ENCODE results near the gene AXIN1. TPM values are rescaled to one million over a fixed set of nuclear protein-coding genes. Genes with fewer than 3 reads are reported as not detected.

AXIN1 gene
- total RNA-seq, 1 experiment from 2014 or later = 53.3 TPM

- H3K36me3 ChIP-seq (ENCODE audit: control insufficient read depth, insufficient read depth, low read length) = no peaks in the 10 kb centered on the region
- ATAC-seq = no peak
- peak overlapping the region; percentile 74; the same call in 1 of the 2 replicates for H3K27ac ChIP-seq (ENCODE audit: low read length)
- H3K9me3 ChIP-seq (ENCODE audit: control insufficient read depth, insufficient read depth, low read depth, low read length) = no peaks in the 10 kb centered on the region
- POLR2A ChIA-PET = interaction anchor here (0.6 kb wide), 1 partner anchor 103 kb away, joined by 6 read pairs; no protein-coding TSS in a partner anchor
- peaks cover 40% of the 10 kb centered on the region for H3K4me1 ChIP-seq (ENCODE audit: control insufficient read depth, insufficient read depth, low read length)
- no peak overlapping the region for H3K4me3 ChIP-seq (ENCODE audit: low read depth in 2 of 2, low read length in 2 of 2)
- CTCF ChIA-PET = no interaction called here
- no peaks in the 10 kb centered on the region for H3K27me3 ChIP-seq (ENCODE audit: control insufficient read depth, insufficient read depth, low read length)
- intact Hi-C loops (cut with micrococcal nuclease; ENCODE audit: unreplicated experiment) (no loop called here), in situ Hi-C loops (cut with HindIII; ENCODE audit: low pct_unique_long_range_greater_than_20kb, low sequenced_read_pairs) (no loop called here)
- TF ChIP-seq POLR2AphosphoS5 (IDR thresholded peaks at IDR 0.05; ENCODE audit: low read depth, low read length) (no peak), REST (IDR thresholded peaks at IDR 0.05; ENCODE audit: insufficient read depth in 1 of 2, low read depth in 2 of 2, low read length in 1 of 2) (no peak), CTCF (IDR thresholded peaks at IDR 0.05) (no peak), TCF7L2 (IDR thresholded peaks at IDR 0.05; ENCODE audit: low read depth, low read length) (no peak)
- no TSS peak for BruUV-seq (replicated peaks)
- no peak for DNase-seq (ENCODE audit: low read depth, low spot score)
These were observed 28.4 kb downstream of the AXIN1 start for GRCh38 chr16:324201-324450.

- no peaks in the 10 kb centered on the region for H3K27me3 ChIP-seq (ENCODE audit: control insufficient read depth, insufficient read depth, low read length)
- no peak overlapping the region for H3K27ac ChIP-seq (ENCODE audit: low read length)
- POLR2A ChIA-PET = no interaction called here
- in situ Hi-C loops (cut with HindIII; ENCODE audit: low pct_unique_long_range_greater_than_20kb, low sequenced_read_pairs) (no loop called here), intact Hi-C loops (cut with micrococcal nuclease; ENCODE audit: unreplicated experiment) (no loop called here)
- no peak for TF ChIP-seq POLR2AphosphoS5 (IDR thresholded peaks at IDR 0.05; ENCODE audit: low read depth, low read length)
- TF ChIP-seq TCF7L2 (IDR thresholded peaks at IDR 0.05; ENCODE audit: low read depth, low read length) = no peak
- TF ChIP-seq REST (IDR thresholded peaks at IDR 0.05; ENCODE audit: insufficient read depth in 1 of 2, low read depth in 2 of 2, low read length in 1 of 2) = no peak
- no peak for TF ChIP-seq SIN3A (IDR thresholded peaks at IDR 0.05; ENCODE audit: borderline replicate concordance, insufficient read depth, low read depth, low read length)
- TF ChIP-seq CTCF (IDR thresholded peaks at IDR 0.05) = no peak
- H3K9me3 ChIP-seq (ENCODE audit: control insufficient read depth, insufficient read depth, low read depth, low read length) = no peaks in the 10 kb centered on the region
- H3K4me1 ChIP-seq (ENCODE audit: control insufficient read depth, insufficient read depth, low read length) = peaks cover 31% of the 10 kb centered on the region
- no peak for ATAC-seq
- CTCF ChIA-PET = no interaction called here
- no peak for DNase-seq (ENCODE audit: low read depth, low spot score)
- no peaks in the 10 kb centered on the region for H3K36me3 ChIP-seq (ENCODE audit: control insufficient read depth, insufficient read depth, low read length)
- no peak overlapping the region for H3K4me3 ChIP-seq (ENCODE audit: low read depth in 2 of 2, low read length in 2 of 2)
- no TSS peak for BruUV-seq (replicated peaks)
These were observed 29.9 kb downstream of the AXIN1 start for GRCh38 chr16:322476-323143.
